Neural progenitor cell (in vitro differentiated cells): Measurements from ENCODE around the gene ARHGAP42. TPM values are rescaled to one million over a fixed set of nuclear protein-coding genes. Genes with fewer than 3 reads are reported as not detected.

Source experiments
- DNase-seq: peaks from one replicate; pipeline ENCODE4 v3.0.0-alpha.2; 2016; ENCODE audit warnings: low spot score
- H2AFZ ChIP-seq: fragments of 200-600 bp; sonication (generic); replicated peaks from 2 replicates; pipeline ENCODE4 v1.6.1; 2016; ENCODE audit warnings: antibody characterized with exemption
- H3F3A ChIP-seq: fragments of 200-600 bp; sonication (generic); 2 replicates; pipeline ENCODE4 v1.6.1; 2016; ENCODE audit warnings: antibody characterized with exemption, low read depth
- H3K27ac ChIP-seq: fragments of 200-600 bp; sonication (generic); 2 replicates; pipeline ENCODE4 v1.5.1; 2016; ENCODE audit warnings: mild to moderate bottlenecking
- H3K27me3 ChIP-seq: fragments of 200-600 bp; sonication (generic); 2 replicates; pipeline ENCODE4 v1.6.1; 2016; ENCODE audit warnings: mild to moderate bottlenecking, moderate library complexity
- H3K36me3 ChIP-seq: fragments of 200-600 bp; sonication (generic); 2 replicates; pipeline ENCODE4 v1.5.1; 2016
- H3K4me1 ChIP-seq: fragments of 200-600 bp; sonication (generic); 2 replicates; pipeline ENCODE4 v1.6.1; 2016; ENCODE audit warnings: mixed run types
- H3K4me2 ChIP-seq: fragments of 200-600 bp; sonication (generic); 2 replicates; pipeline ENCODE4 v1.6.1; 2016
- H3K4me3 ChIP-seq: fragments of 200-600 bp; sonication (generic); 2 replicates; pipeline ENCODE4 v1.5.1; 2016
- H3K79me2 ChIP-seq: fragments of 200-600 bp; sonication (generic); 2 replicates; pipeline ENCODE4 v1.6.1; 2016; ENCODE audit warnings: low read depth
- H3K9ac ChIP-seq: fragments of 200-600 bp; sonication (generic); 2 replicates; pipeline ENCODE4 v1.6.1; 2016
- H3K9me3 ChIP-seq: fragments of 200-600 bp; sonication (generic); 2 replicates; pipeline ENCODE4 v1.5.1; 2016; ENCODE audit warnings: low read depth
- H4K20me1 ChIP-seq: fragments of 200-600 bp; sonication (generic); 2 replicates; pipeline ENCODE4 v1.6.1; 2016; ENCODE audit warnings: low read depth
- H3K27ac Mint-ChIP-seq: 3 replicates; pipeline ENCODE4 v1.8.0; 2021; ENCODE audit warnings: mixed read lengths
- H3K27me3 Mint-ChIP-seq: 2 replicates; pipeline ENCODE4 v1.8.0; 2022; ENCODE audit warnings: low read depth, mild to moderate bottlenecking, inconsistent platforms, moderate library complexity, mixed read lengths; ENCODE audit not compliant: insufficient read depth
- H3K36me3 Mint-ChIP-seq: 3 replicates; pipeline ENCODE4 v1.8.0; 2021; ENCODE audit warnings: mixed read lengths
- H3K4me1 Mint-ChIP-seq: 3 replicates; pipeline ENCODE4 v1.8.0; 2021; ENCODE audit warnings: mixed read lengths
- H3K4me3 Mint-ChIP-seq: 3 replicates; pipeline ENCODE4 v1.8.0; 2021; ENCODE audit warnings: mild to moderate bottlenecking, moderate library complexity, mixed read lengths
- H3K9me3 Mint-ChIP-seq: 3 replicates; pipeline ENCODE4 v1.8.0; 2020; ENCODE audit warnings: mixed read lengths
- CTCF ChIP-seq: fragments of 200-600 bp; sonication (generic); IDR thresholded peaks from 2 replicates; pipeline ENCODE4 v1.5.1; 2017; ENCODE audit warnings: antibody characterized with exemption, mild to moderate bottlenecking
- EZH2 ChIP-seq: fragments of 200-600 bp; sonication (generic); IDR thresholded peaks from 2 replicates; pipeline ENCODE4 v1.6.1; 2017; ENCODE audit warnings: antibody characterized with exemption, mild to moderate bottlenecking, moderate library complexity
- EZH2phosphoT487 ChIP-seq: fragments of 200-600 bp; sonication (generic); IDR thresholded peaks from 2 replicates; pipeline ENCODE4 v1.6.1; 2017; ENCODE audit warnings: antibody characterized with exemption
- total RNA-seq: library from RNA; depleted of rRNA; stranded (reverse); fragments of >200 nt; gene quantifications from 2 replicates; pipeline ENCODE4 v1.2.3, GENCODE V29; 2015; ENCODE audit warnings: low replicate concordance

The ARHGAP42 gene
- total RNA-seq, 1 donor from 2014 or later, result 31.0 TPM

- Mint-ChIP-seq H3K4me1 (peaks cover 6% of the 10 kb centered on the region), H3K27me3 (no peaks in the 10 kb centered on the region), H3K4me3 (no peak overlapping the region), H3K27ac (no peak overlapping the region), H3K36me3 (no peaks in the 10 kb centered on the region), H3K9me3 (peaks cover 2% of the 10 kb centered on the region)
- Histone ChIP-seq H3K36me3 (no peaks in the 10 kb centered on the region), H3K27me3 (no peaks in the 10 kb centered on the region), H4K20me1 (no peaks in the 10 kb centered on the region), H3K4me3 (no peak overlapping the region), H3K27ac (no peak overlapping the region), H3K4me2 (no peak overlapping the region), H3K4me1 (peaks cover 12% of the 10 kb centered on the region), H3K9me3 (no peaks in the 10 kb centered on the region), H3K79me2 (peaks cover 7% of the 10 kb centered on the region), H3K9ac (no peak overlapping the region), H3F3A (peaks cover 4% of the 10 kb centered on the region), H2AFZ (no peak overlapping the region)
- TF ChIP-seq CTCF (no peak), EZH2 (no peak), EZH2phosphoT487 (no peak)
- no peak for DNase-seq
Measured at GRCh38 chr11:100793525-100793924, 106.4 kb downstream of the ARHGAP42 start.

GRCh38 chr11:100794446-100794845, 107.4 kb downstream of the ARHGAP42 start:
- H3K9me3 ChIP-seq, result no peaks in the 10 kb centered on the region
- H3K27ac ChIP-seq, result no peak overlapping the region
- H3K4me3 ChIP-seq, result no peak overlapping the region
- Mint-ChIP-seq H3K36me3 (no peaks in the 10 kb centered on the region), H3K27me3 (no peaks in the 10 kb centered on the region), H3K4me3 (no peak overlapping the region), H3K27ac (no peak overlapping the region), H3K4me1 (peaks cover 6% of the 10 kb centered on the region), H3K9me3 (no peaks in the 10 kb centered on the region)
- no peaks in the 10 kb centered on the region for H3K79me2 ChIP-seq
- H3F3A ChIP-seq, result peaks cover 4% of the 10 kb centered on the region
- no peaks in the 10 kb centered on the region for H3K36me3 ChIP-seq
- H3K4me2 ChIP-seq, result no peak overlapping the region
- H2AFZ ChIP-seq, result no peak overlapping the region
- H3K27me3 ChIP-seq, result no peaks in the 10 kb centered on the region
- H4K20me1 ChIP-seq, result no peaks in the 10 kb centered on the region
- TF ChIP-seq CTCF (no peak), EZH2phosphoT487 (no peak), EZH2 (no peak)
- H3K4me1 ChIP-seq, result peaks cover 12% of the 10 kb centered on the region
- no peak for DNase-seq
- H3K9ac ChIP-seq, result no peak overlapping the region

- TF ChIP-seq EZH2, result no peak
- no peak for TF ChIP-seq EZH2phosphoT487
- no peak for TF ChIP-seq CTCF
- Histone ChIP-seq H3F3A (no peaks in the 10 kb centered on the region), H3K4me2 (no peak overlapping the region), H4K20me1 (no peaks in the 10 kb centered on the region), H3K79me2 (no peaks in the 10 kb centered on the region), H3K9ac (no peak overlapping the region), H3K36me3 (no peaks in the 10 kb centered on the region), H3K9me3 (no peaks in the 10 kb centered on the region), H2AFZ (no peak overlapping the region), H3K4me3 (no peak overlapping the region), H3K27ac (no peak overlapping the region), H3K4me1 (no peaks in the 10 kb centered on the region), H3K27me3 (no peaks in the 10 kb centered on the region)
- H3K4me3 Mint-ChIP-seq, result no peak overlapping the region
- no peak overlapping the region for H3K27ac Mint-ChIP-seq
- H3K36me3 Mint-ChIP-seq, result no peaks in the 10 kb centered on the region
- H3K4me1 Mint-ChIP-seq, result no peaks in the 10 kb centered on the region
- no peaks in the 10 kb centered on the region for H3K9me3 Mint-ChIP-seq
- no peaks in the 10 kb centered on the region for H3K27me3 Mint-ChIP-seq
- DNase-seq, result no peak
Measured at GRCh38 chr11:100799445-100799844, 112.4 kb downstream of the ARHGAP42 start.

DNA sequence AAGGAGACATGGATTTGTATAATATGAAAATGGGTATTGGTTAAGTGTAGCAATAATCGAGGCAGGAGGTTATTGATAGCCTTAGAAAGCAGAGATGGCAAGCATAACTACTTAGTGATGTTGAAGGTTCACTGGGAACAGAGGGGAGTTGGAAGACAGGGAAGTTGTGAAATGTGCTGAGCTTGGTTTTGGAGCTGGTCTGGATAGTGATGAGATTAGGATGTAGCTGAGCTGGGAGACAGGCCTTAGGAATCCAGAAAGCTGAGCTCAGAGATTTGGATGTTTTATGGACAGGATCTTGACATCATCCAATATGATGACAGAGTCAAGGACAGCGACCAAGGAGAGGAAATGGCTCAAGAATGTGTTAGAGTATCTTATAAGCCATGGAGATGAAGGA, 113.1 kb downstream of the ARHGAP42 start:
- Histone ChIP-seq H3K9me3 (no peaks in the 10 kb centered on the region), H3F3A (no peaks in the 10 kb centered on the region), H2AFZ (no peak overlapping the region), H3K36me3 (no peaks in the 10 kb centered on the region), H4K20me1 (no peaks in the 10 kb centered on the region), H3K9ac (no peak overlapping the region), H3K79me2 (no peaks in the 10 kb centered on the region), H3K4me3 (no peak overlapping the region), H3K27ac (no peak overlapping the region), H3K27me3 (no peaks in the 10 kb centered on the region), H3K4me2 (no peak overlapping the region), H3K4me1 (no peaks in the 10 kb centered on the region)
- Mint-ChIP-seq H3K27ac (no peak overlapping the region), H3K4me1 (no peaks in the 10 kb centered on the region), H3K27me3 (no peaks in the 10 kb centered on the region), H3K36me3 (no peaks in the 10 kb centered on the region), H3K4me3 (no peak overlapping the region), H3K9me3 (no peaks in the 10 kb centered on the region)
- TF ChIP-seq EZH2 (no peak), CTCF (no peak), EZH2phosphoT487 (no peak)
- DNase-seq, result no peak
